ENCODE data around the gene RNF13. TPM values are rescaled to one million over a fixed set of nuclear protein-coding genes. Genes with fewer than 3 reads are reported as not detected.

Gene RNF13
- total RNA-seq, 1 donor from 2014 or later = 66.0 TPM

DNA sequence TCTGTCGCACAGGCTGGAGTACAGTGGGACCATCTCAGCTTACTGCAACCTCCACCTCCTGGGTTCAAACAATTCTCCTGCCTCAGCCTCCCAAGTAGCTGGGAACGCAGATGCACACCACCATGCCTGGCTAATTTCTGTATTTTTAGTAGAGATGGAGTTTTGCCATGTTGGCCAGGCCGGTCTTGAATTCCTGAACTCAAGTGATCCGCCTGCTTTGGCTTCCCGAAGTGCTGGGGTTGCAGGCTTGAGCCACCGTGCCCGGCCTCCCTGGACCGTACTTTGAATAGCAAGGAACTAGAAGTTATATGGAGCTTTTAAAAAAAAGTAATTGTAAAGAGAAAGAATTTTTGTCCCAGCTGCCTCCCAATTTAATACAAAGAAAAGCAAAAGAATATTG, 12.3 kb upstream of the RNF13 start:
- no peak for TF ChIP-seq POLR2A (IDR thresholded peaks at IDR 0.05)
- no peak for TF ChIP-seq POLR2AphosphoS5 (IDR thresholded peaks at IDR 0.05; ENCODE audit: insufficient read depth in 1 of 2, low read depth in 1 of 2)
- TF ChIP-seq, protein P1, sequence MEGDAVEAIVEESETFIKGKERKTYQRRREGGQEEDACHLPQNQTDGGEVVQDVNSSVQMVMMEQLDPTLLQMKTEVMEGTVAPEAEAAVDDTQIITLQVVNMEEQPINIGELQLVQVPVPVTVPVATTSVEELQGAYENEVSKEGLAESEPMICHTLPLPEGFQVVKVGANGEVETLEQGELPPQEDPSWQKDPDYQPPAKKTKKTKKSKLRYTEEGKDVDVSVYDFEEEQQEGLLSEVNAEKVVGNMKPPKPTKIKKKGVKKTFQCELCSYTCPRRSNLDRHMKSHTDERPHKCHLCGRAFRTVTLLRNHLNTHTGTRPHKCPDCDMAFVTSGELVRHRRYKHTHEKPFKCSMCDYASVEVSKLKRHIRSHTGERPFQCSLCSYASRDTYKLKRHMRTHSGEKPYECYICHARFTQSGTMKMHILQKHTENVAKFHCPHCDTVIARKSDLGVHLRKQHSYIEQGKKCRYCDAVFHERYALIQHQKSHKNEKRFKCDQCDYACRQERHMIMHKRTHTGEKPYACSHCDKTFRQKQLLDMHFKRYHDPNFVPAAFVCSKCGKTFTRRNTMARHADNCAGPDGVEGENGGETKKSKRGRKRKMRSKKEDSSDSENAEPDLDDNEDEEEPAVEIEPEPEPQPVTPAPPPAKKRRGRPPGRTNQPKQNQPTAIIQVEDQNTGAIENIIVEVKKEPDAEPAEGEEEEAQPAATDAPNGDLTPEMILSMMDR (IDR thresholded peaks at IDR 0.05) = no peak
- no peaks in the 10 kb centered on the region for H3K36me3 ChIP-seq
- intact Hi-C loops (cut with DNase I) = no loop called here

DNA sequence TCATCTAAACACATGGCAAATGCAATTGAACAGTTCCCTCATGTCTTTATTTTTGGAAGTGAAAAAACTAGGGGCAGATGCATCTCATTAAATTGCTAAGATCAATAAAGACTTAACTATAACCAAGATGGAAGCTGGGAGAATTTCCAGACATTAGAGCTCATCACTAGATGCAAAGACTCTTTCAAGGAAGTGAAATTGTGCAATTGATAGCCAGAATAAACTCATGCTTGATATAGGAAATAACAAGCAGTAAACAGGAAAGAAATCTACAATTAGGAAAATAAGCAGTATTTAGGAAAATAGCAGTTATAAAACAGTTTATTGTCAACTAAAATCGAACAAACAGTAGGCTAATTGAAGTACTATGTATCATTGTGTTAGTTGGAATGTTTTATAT, 11.8 kb upstream of the RNF13 start:
- intact Hi-C loops (cut with DNase I) = no loop called here
- Histone ChIP-seq H3K27ac (no peak overlapping the region), H3K27me3 (no peaks in the 10 kb centered on the region), H3K9me3 (no peaks in the 10 kb centered on the region), H3K4me3 (no peak overlapping the region), H3K4me1 (no peaks in the 10 kb centered on the region), H3K36me3 (no peaks in the 10 kb centered on the region)
- no peak for DNase-seq (ENCODE audit: extremely low spot score in 2 of 2)
- TF ChIP-seq POLR2AphosphoS5 (IDR thresholded peaks at IDR 0.05; ENCODE audit: insufficient read depth in 1 of 2, low read depth in 1 of 2) = no peak
- TF ChIP-seq, protein P1 (IDR thresholded peaks at IDR 0.05) = no peak
- no peak for TF ChIP-seq POLR2A (IDR thresholded peaks at IDR 0.05)

More for the DNA sequence above, 12.3 kb upstream of the RNF13 start:
- no peak for DNase-seq (ENCODE audit: extremely low spot score in 2 of 2)
- Histone ChIP-seq H3K4me3 (no peak overlapping the region), H3K27ac (no peak overlapping the region), H3K9me3 (no peaks in the 10 kb centered on the region), H3K27me3 (no peaks in the 10 kb centered on the region), H3K4me1 (no peaks in the 10 kb centered on the region)

DNA sequence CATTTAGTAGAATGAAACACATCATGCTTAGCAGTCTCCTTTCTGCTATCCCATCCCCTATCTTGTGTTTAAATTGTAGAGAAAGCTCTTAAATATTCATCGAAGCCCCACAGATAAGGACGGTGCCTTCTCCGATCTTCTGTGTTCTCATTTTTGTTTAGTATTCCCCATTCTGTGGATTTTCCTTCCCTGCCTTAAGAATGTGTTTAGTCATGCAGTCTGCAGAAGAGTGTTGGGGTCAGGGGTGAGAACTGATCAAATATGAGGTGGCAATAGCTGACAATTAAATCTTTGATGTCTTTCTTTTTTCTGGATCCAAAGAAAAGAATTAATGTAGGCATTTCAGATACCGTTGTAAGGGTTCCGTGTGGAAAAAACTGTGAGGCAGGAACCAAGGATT, 11.4 kb upstream of the RNF13 start:
- DNase-seq (ENCODE audit: extremely low spot score in 2 of 2) = no peak
- H3K36me3 ChIP-seq = no peaks in the 10 kb centered on the region
- no peaks in the 10 kb centered on the region for H3K9me3 ChIP-seq
- intact Hi-C loops (cut with DNase I) = no loop called here
- no peak overlapping the region for H3K4me3 ChIP-seq
- no peaks in the 10 kb centered on the region for H3K27me3 ChIP-seq
- no peak overlapping the region for H3K27ac ChIP-seq
- H3K4me1 ChIP-seq = no peaks in the 10 kb centered on the region
- TF ChIP-seq, protein P1 (IDR thresholded peaks at IDR 0.05) = no peak
- TF ChIP-seq POLR2A (IDR thresholded peaks at IDR 0.05) (no peak), POLR2AphosphoS5 (IDR thresholded peaks at IDR 0.05; ENCODE audit: insufficient read depth in 1 of 2, low read depth in 1 of 2) (no peak)

DNA sequence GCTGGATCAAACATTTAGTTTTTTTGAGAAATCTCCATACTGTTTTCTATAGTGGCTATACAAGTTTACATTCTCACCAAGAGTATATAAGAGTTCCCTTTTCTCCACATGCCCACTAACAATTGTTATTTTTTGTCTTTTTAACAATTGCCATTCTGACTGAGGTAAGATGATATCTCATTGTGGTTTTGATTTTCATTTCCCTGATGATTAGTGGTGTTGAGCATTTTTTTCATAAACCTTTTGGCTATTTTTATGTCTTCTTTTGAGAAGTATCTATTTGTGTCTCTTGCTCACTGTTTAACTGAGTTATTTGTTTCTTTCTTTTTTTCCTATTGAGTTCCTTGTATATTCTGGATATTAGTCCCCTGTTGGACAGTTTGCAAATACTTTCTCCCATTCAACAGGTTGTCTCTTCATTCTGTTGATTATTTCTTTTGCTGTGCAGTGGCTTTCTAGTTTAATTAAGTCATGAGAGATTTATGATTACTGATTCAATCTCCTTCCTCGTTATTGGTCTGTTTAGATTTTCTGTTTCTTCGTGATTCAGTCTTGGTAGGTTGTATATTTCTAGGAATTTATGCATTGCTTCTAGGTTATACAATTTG, 6.7 kb upstream of the RNF13 start:
- TF ChIP-seq POLR2A (IDR thresholded peaks at IDR 0.05) = no peak
- TF ChIP-seq POLR2AphosphoS5 (IDR thresholded peaks at IDR 0.05; ENCODE audit: insufficient read depth in 1 of 2, low read depth in 1 of 2) = no peak
- TF ChIP-seq, protein P1 (IDR thresholded peaks at IDR 0.05) = no peak
- no peak overlapping the region for H3K27ac ChIP-seq
- DNase-seq (ENCODE audit: extremely low spot score in 2 of 2) = no peak
- H3K4me1 ChIP-seq = no peaks in the 10 kb centered on the region
- H3K9me3 ChIP-seq = no peaks in the 10 kb centered on the region
- no peak overlapping the region for H3K4me3 ChIP-seq
- intact Hi-C loops (cut with DNase I) = no loop called here
- no peaks in the 10 kb centered on the region for H3K27me3 ChIP-seq
- H3K36me3 ChIP-seq = no peaks in the 10 kb centered on the region

DNA sequence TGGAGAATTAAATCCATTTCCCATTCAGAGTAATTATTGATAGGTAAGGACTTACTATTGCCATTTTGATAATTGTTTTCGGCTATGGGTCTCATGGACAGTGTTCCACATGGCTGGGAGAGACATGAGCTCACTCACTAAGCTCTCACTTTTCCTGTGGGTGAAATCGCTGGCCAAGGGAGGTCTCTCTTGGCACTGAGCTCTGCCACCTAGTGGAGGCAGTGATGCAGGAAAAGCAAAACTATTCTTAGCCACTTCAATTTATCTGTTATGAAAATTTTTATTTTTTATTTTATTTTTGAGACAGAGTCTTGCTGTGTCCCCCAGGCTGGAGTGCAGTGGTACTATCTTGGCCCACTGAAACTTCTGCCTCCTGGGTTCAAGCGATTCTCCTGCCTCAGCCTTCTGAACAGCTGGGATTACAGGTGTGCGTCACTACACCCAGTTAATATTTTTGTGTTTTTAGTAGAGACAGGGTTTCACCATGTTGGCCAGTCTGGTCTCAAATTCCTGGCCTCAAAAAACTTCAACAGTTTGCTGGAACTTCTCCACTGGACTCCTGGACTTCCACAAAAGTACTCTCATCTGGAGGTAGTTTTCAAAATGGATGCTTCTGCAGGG, 4.7 kb upstream of the RNF13 start:
- no peaks in the 10 kb centered on the region for H3K9me3 ChIP-seq
- intact Hi-C loops (cut with DNase I) = no loop called here

More for the DNA sequence above, 4.7 kb upstream of the RNF13 start:
- Histone ChIP-seq H3K4me1 (peaks cover 8% of the 10 kb centered on the region), H3K36me3 (no peaks in the 10 kb centered on the region), H3K4me3 (no peak overlapping the region), H3K27me3 (no peaks in the 10 kb centered on the region), H3K27ac (no peak overlapping the region)
- TF ChIP-seq, protein P1 (IDR thresholded peaks at IDR 0.05) = peak; percentile 53 to 70 (median 56)
- peak in 1 of 2 donors; percentile 38 for TF ChIP-seq POLR2AphosphoS5 (IDR thresholded peaks at IDR 0.05; ENCODE audit: insufficient read depth in 1 of 2, low read depth in 1 of 2)
- no peak for TF ChIP-seq POLR2A (IDR thresholded peaks at IDR 0.05)
- DNase-seq (ENCODE audit: extremely low spot score in 2 of 2) = no peak

Data from vagina (tissue), 2 donors.